GM19099 (cell line): ENCODE data around the gene CDKN1A.

ENCODE experiments used
- POLR2A ChIP-seq: IDR thresholded peaks from 3 replicates; pipeline ENCODE4 v1.6.1; 2011; ENCODE audit warnings: low read depth; ENCODE audit not compliant: insufficient read length; ENCODE audit errors: extremely low read depth

The CDKN1A gene

DNA sequence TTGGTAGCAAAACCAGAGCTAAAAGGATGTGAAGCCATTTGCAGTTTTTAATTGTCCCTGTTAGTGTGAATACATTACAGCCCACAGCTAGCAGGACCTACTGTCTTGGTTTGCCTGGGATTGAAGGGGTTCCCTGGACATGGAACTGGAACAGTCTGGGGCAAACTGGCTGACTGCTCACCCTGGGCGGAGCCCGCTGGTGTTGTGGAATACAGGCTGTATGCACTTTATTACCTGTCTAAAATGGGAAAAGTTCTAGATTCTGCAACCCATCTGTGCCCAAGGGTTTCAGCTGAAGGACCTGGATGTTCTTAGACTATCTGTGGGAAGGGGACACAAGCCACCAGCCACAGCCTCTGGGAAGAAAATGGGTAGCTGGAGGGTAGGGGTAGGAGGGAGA is 12.2 kb upstream of the CDKN1A start:
- no peak for TF ChIP-seq POLR2A

DNA sequence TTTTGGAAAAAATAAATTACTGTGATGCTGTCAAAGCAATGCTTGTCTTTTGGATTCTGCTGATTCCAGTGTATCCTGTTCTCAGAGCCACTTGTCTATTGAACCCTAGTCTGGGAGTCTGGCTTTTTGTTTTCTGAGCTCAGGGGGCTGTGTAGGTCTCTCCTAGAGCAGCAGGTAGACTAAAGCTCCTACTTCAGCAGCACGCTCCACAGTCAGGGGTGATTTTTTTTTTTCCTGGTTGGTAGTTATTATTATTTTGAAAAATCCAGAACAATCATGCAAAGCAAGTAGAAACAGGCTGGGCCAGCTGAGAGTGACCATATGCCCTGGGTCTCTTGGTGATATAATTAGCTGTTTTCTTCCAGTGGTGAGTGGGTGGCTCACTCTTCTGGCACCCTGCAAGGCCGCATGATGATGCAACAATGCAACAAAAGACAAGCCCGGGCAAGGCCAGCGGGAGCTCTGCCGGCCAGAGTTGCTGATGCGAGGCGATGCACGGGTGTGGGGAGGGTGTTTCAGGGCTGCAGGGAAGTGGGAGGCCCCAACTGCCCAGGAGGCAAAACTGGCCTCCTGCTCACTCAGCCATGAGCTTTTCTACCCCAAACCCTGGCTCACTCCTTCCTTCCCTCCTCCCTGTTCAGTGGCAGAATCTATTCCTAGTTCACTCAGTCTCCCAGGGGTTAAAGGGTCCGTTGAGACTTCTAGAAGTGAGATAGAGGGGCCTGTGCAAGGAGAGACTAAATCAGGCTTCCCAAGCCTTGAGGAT is 11.5 kb upstream of the CDKN1A start:
- no peak for TF ChIP-seq POLR2A

GRCh38 chr6:36668591-36668990 is 9.9 kb upstream of the CDKN1A start:
- TF ChIP-seq POLR2A: no peak

DNA sequence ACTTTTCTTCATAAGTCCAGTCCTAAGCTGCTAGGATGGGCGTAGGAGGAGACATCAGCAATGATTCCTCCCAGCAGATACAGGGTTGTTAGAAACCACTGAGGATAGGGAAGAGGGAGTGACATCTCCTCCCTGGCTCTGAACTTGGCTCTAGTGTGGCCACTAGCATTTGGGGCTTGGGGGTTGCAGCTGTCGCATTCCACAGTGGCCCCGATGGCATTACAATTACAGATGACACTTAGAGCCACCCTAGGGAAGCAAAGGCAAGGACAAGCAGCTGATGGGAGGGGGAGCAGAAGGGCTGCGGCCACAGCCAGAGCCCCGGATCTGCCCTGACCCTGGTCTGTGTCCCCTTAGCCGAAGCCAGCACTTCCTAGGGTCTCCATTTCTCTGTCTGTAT is 9.5 kb upstream of the CDKN1A start:
- TF ChIP-seq POLR2A: no peak

- no peak for TF ChIP-seq POLR2A
These were observed 8.2 kb upstream of the CDKN1A start for GRCh38 chr6:36670271-36670670.

GRCh38 chr6:36671687-36672375 is 6.7 kb upstream of the CDKN1A start:
- no peak for TF ChIP-seq POLR2A

DNA sequence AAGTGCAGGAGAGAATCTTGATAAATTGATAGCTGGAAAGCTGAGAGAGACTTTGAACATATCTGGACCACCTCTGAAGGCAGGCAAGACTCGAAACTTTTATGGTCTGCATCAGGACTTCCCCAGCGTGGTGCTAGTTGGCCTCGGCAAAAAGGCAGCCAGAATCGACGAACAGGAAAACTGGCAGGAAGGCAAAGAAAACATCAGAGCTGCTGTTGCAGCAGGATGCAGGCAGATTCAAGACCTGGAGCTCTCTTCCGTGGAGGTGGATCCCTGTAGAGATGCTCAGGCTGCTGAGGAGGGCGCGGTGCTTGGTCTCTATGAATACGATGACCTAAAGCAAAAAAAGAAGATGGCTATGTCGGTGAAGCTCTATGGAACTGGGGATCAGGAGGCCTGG is 4.6 kb upstream of the CDKN1A start:
- no peak for TF ChIP-seq POLR2A

DNA sequence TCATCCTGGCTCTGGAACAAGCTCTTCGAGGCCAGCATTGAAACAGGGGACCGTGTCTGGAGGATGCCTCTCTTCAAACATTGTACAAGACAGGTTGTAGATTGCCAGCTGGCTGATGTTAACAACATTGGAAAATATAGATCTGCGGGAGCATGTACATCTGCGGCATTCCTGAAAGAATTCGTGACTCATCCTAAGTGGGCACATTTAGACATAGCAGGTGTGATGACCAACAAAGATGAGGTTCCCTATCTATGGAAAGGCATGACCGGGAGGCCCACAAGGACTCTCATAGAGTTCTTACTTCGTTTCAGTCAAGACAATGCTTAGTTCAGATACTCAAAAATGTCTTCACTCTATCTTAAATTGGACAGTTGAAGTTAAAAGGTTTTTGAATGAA is 3.6 kb upstream of the CDKN1A start:
- TF ChIP-seq POLR2A: no peak

GRCh38 chr6:36676141-36677058 is 2.1 kb upstream of the CDKN1A start:
- TF ChIP-seq POLR2A: peak; percentile 18

- peak; percentile 27 for TF ChIP-seq POLR2A
These were observed 1.3 kb upstream of the CDKN1A start for GRCh38 chr6:36677059-36677749.

DNA sequence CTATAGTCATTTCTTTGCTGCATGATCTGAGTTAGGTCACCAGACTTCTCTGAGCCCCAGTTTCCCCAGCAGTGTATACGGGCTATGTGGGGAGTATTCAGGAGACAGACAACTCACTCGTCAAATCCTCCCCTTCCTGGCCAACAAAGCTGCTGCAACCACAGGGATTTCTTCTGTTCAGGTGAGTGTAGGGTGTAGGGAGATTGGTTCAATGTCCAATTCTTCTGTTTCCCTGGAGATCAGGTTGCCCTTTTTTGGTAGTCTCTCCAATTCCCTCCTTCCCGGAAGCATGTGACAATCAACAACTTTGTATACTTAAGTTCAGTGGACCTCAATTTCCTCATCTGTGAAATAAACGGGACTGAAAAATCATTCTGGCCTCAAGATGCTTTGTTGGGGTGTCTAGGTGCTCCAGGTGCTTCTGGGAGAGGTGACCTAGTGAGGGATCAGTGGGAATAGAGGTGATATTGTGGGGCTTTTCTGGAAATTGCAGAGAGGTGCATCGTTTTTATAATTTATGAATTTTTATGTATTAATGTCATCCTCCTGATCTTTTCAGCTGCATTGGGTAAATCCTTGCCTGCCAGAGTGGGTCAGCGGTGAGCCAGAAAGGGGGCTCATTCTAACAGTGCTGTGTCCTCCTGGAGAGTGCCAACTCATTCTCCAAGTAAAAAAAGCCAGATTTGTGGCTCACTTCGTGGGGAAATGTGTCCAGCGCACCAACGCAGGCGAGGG is 594 bp upstream of the CDKN1A start:
- TF ChIP-seq POLR2A: no peak

DNA sequence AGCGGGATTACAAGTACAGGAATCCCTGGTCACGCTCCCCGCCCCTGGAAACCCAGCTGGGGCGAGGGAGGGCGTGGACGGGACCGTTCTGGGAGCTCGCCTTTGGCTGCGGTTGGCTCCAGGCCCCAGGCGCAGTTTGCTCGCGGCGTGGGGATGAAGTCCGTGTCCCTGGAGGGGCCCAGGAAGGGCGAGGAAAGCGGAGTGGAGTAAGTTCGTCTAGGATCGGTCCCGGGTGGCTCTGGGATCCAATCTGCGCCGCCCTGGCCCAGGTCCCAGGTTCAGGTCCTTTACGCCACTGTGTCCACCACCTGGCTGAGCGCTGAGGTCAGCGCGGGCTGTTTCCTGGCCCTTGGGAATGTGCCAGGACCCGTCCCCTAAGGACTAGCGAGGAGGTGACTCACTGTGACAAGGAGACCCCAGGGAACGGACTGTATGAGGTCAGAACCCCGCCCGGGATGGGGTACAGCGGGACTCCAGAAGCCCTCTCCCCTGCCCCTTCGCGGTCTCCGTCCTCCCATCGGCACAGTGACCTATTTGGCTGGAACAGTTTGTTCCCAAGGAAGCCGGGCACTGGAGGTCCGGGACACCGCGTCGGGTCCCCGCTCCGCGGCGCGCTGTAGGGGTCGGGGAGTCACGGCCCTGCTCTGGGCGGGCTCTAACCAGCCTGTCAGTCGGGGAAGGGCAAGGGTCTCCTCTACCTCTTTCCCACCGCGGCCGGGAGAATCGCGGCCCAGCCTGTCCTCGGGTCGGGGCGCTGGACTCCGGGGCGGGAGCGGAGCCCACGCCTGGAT is 724 bp downstream of the CDKN1A start:
- no peak for TF ChIP-seq POLR2A

DNA sequence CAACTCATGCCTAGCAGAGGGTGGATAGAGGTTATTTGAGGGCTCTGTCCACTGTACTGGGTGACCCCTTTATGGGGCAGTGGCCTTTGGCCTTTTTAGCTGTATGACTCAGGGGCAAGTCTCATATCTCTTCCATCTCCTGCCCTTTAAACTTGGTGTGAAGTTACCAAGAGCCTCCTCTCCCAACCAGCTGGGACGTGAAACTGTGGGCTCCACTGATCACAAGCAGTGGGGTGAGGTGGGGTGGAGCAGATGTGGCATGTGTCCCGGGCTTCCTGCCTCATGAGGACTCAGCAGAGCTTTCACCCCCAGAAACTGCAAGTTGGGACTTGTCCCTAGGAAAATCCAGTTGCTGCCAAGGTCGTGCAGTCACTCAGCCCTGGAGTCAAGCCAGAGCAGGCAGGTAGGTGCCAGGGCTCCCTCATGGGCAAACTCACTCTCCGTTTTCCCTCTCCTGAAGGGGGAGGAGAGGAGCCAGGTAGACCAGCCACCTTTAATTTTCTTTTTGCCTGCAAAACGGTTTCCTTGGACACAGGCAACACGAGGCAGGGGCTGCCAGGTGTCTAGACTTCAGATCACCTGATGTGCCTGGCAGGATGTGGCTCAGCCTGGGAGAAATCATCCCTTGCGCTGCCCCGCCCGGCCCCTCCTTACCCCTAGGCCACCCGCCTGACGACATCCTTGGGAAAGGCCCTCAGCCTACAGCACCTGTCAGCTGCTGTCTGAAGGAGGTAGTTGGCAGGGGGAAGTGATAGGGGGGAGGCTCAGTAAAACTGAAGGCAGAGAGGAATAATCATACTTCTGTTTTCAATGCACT is 4.0 kb downstream of the CDKN1A start:
- no peak for TF ChIP-seq POLR2A

DNA sequence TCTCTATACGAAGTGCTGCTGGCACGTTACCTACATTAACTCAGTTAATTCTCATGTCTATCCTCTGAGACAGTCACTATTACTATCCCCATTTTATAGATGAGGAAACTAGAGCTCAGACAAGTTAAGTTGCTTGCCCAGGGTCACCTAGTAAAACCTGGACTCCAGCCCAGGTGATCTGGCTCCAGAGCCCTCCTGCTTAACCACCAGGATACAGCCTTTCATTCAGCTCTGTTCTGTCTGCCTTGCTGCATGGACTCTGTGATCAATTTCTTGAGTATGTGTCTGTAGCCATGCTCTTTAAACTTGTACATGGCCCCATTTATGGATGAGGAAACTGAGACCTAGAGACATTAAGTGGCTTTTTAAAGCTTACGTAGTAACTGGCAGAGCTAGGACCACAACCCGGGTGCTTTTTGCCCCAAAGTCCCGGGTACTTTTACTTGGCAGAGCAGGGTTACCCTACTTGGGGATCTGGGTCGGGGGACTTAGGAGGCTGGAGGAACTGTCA is 4.7 kb downstream of the CDKN1A start:
- TF ChIP-seq POLR2A: no peak
